T-helper 17 cell (primary cell): Measurements from ENCODE around the gene THAP2. TPM values are rescaled to one million over a fixed set of nuclear protein-coding genes. Genes with fewer than 3 reads are reported as not detected.
A peak's percentile ranks its signal among the peaks of the same experiment; 100 is the strongest.
"Not testable (repeated sequence)": the region's sequence is repeated elsewhere in the genome, so short reads cannot be mapped to it uniquely, and the experiment has no call there.

Source experiments
- ATAC-seq: fragments of 150-1000 bp; cut with Tn5 transposase; 2 replicates; pipeline ENCODE4 v1.10.0; 2021; ENCODE audit warnings: mild to moderate bottlenecking, moderate library complexity
- DNase-seq, 3 donors: peaks; one replicate each; pipeline versions ENCODE4 v3.0.0 to v3.0.0-alpha.2; 2020 to 2021
- H3K9me3 ChIP-seq: one replicate; pipeline ENCODE4 v1.7.0; 2013; ENCODE audit warnings: low read length, mild to moderate bottlenecking; ENCODE audit not compliant: control insufficient read depth, poor library complexity, severe bottlenecking
- H3K27ac Mint-ChIP-seq: one replicate; pipeline ENCODE4 v1.8.0; 2022; ENCODE audit warnings: mild to moderate bottlenecking, moderate library complexity, mixed read lengths
- H3K27me3 Mint-ChIP-seq: one replicate; pipeline ENCODE4 v1.8.0; 2022; ENCODE audit warnings: mixed read lengths
- H3K36me3 Mint-ChIP-seq: one replicate; pipeline ENCODE4 v1.8.0; 2022; ENCODE audit warnings: low read depth, mixed read lengths
- H3K4me1 Mint-ChIP-seq: one replicate; pipeline ENCODE4 v1.8.0; 2022; ENCODE audit warnings: mild to moderate bottlenecking, mixed read lengths
- H3K4me3 Mint-ChIP-seq: one replicate; pipeline ENCODE4 v1.8.0; 2022; ENCODE audit warnings: mild to moderate bottlenecking, moderate library complexity, mixed read lengths
- total RNA-seq, 4 donors: library from RNA in 2 of 4; stranded (reverse) in 2 of 4; gene quantifications; one replicate each; pipeline ENCODE4 v1.2.3 and lab custom pipeline; 2022 to 2026

Gene THAP2
- total RNA-seq, 2 donors from 2014 or later: 13.1 to 14.9 TPM

DNA sequence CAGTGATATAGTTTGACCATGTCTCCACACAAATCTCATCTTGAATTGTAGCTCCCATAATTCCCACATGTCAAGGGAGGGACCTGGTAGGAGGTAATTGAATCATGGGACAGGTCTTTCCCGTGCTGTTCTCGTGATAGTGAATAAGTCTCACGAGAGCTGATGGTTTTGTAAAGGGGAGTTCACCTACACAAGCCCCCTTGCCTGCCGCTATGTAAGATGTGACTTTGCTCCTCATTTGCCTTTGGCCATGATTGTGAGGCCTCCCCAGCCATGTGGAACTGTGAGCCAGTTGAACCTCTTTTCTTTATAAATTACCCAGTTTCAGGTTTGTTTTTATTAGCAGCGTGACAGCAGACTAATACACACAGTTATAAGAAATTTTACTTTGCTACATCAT, 29.6 kb downstream of the THAP2 start:
- not testable (repeated sequence) for H3K36me3 Mint-ChIP-seq, DNase-seq, H3K4me3 Mint-ChIP-seq, H3K9me3 ChIP-seq, ATAC-seq, H3K27me3 Mint-ChIP-seq
- H3K27ac Mint-ChIP-seq: peak overlapping the region; percentile 83
- H3K4me1 Mint-ChIP-seq: peaks cover 13% of the 10 kb centered on the region

DNA sequence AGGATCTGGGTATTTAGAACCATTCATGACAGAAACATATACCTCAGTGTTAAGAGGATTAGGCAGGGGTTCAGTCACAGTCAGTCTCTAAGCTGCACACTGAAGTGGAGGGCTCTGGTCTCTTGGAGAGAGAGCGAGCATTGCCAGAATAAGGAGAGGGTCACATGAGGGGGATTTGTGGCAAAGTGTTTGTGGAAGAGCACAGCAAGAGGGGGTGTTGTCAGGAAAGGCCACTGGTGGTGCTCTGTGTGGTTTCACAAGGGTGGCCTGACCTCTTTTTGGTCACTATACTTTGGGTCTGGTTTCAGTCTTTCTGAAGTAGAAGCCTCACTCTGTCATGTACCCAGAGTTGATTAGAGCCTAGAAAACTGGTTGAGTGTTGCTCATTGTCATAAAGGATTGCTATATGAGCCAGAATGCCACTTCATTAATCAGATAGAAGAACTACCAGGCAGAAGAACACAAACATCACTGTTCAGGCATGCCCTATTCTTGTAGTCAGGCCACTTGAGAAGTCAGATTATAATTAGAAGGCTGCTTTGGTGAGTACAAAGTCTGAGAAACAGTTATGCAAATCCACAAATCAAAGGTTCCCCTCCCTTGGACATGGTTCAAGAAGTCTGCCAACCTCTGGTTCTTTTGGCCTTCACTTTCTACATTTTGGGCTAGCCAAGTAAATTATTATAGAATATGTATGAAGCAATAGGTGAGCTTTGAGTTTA, 30.2 kb downstream of the THAP2 start:
- DNase-seq (no peak), ATAC-seq (peak; percentile 37)
- Mint-ChIP-seq H3K27me3 (no peaks in the 10 kb centered on the region), H3K4me1 (peaks cover 12% of the 10 kb centered on the region), H3K27ac (peak overlapping the region; percentile 83), H3K4me3 (no peak overlapping the region), H3K36me3 (peaks cover 6% of the 10 kb centered on the region)
- H3K9me3 ChIP-seq: no peaks in the 10 kb centered on the region

DNA sequence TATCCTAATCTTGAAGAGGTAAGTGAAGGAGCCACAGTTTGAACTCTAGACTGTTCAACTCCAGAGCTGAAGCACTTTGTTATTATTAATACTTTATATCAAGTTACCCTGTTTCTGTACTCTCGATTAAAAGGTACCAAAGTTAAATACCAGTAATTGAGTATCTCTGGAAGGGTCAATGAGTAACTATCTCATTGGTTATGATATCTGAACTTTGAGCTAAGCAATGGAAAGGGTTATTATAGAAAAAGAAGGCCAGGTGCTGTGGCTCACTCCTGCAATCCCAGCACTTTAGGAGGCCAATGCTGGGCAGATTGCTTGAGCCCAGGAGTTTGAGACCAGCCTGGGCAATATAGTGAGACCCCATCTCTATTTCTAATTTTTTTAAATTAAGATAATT, 31.7 kb downstream of the THAP2 start:
- no peaks in the 10 kb centered on the region for H3K9me3 ChIP-seq
- Mint-ChIP-seq H3K36me3 (peaks cover 6% of the 10 kb centered on the region), H3K27ac (no peak overlapping the region), H3K4me1 (peaks cover 9% of the 10 kb centered on the region), H3K4me3 (no peak overlapping the region), H3K27me3 (no peaks in the 10 kb centered on the region)
- ATAC-seq (no peak), DNase-seq (no peak)

DNA sequence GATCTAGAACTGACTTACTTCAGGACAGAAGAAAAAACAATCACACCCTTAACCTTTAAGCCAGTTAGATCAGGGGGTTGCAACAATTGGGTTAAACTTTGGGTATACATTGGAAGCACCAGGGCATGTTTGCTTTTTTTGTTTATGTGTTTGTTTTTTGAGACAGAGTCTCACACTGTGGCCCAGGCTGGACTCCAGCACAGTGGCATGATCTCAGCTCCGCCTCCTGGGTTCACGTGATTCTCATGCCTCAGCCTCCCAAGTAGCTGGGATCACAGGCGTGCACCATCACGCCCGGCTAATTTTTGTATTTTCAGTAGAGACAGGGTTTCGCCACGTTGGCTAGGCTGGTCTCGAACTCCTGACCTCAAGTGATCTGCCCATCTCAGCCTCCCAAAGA, 38.1 kb downstream of the THAP2 start:
- H3K36me3 Mint-ChIP-seq, H3K4me3 Mint-ChIP-seq, ATAC-seq, H3K4me1 Mint-ChIP-seq, H3K9me3 ChIP-seq, H3K27ac Mint-ChIP-seq, H3K27me3 Mint-ChIP-seq, DNase-seq: not testable (repeated sequence)

DNA sequence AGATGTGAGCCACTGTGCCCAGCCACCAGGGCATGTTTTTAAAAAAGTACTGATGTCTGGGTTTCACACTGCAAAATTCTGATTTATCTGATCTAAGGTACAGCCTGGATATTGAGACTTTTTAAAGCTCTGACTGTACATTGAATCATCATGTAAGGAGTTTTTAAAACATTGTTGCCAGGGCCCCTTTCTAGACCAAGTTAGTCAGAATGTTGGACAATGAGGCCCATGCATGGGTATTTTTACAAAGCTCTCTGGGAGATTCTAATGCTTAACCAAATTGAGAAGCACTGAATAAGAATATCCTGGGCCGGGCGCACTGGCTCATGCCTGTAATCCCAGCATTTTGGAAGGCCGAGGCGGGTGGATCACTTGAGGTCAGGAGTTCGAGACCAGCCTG, 38.5 kb downstream of the THAP2 start:
- H3K9me3 ChIP-seq: no peaks in the 10 kb centered on the region
- Mint-ChIP-seq H3K27ac (no peak overlapping the region), H3K36me3 (peaks cover 6% of the 10 kb centered on the region), H3K4me3 (no peak overlapping the region), H3K27me3 (no peaks in the 10 kb centered on the region), H3K4me1 (no peaks in the 10 kb centered on the region)
- no peak for ATAC-seq
- DNase-seq: no peak

DNA sequence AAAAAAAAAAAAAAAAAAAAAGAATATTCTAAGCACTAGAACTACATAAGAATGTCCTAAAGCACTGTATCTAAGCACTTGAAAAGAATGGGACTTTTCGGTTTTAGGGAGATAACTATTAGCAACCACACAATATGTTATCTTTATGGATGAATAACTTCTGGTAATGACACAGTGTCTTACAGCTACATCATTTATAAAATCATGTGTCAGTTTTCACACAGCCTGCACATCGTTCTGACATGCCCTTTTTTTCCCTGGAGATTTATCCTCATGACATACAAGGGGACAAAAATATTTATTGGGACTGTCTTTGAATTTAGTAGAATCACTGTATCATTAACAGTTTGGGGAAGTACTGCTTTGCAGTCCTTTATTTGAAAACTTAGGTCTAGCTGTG, 39.1 kb downstream of the THAP2 start:
- peaks cover 3% of the 10 kb centered on the region for H3K36me3 Mint-ChIP-seq
- no peak overlapping the region for H3K4me3 Mint-ChIP-seq
- ATAC-seq (no peak), DNase-seq (no peak)
- no peaks in the 10 kb centered on the region for H3K27me3 Mint-ChIP-seq
- no peaks in the 10 kb centered on the region for H3K9me3 ChIP-seq
- no peak overlapping the region for H3K27ac Mint-ChIP-seq
- H3K4me1 Mint-ChIP-seq: peaks cover 4% of the 10 kb centered on the region

DNA sequence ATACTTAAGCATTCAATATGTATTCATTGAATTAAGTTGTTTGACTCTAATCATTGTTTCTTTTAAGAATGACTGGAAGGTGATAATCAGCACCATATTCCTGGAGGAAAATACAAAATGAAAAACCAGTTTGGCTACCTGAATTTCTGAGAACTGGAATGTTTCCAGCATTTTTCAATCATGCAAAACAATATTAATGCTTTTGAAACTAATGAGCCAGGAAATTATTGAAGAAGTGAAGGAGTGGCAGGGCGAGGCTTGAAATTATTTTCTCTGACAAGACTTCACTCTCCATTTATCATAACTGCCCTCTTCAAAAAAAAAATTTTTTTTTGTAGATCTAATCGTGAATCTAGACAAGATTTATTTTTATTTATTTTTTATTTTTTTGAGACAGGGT, 40.8 kb downstream of the THAP2 start:
- Mint-ChIP-seq H3K4me3 (no peak overlapping the region), H3K27me3 (no peaks in the 10 kb centered on the region), H3K36me3 (peaks cover 2% of the 10 kb centered on the region), H3K4me1 (peaks cover 4% of the 10 kb centered on the region), H3K27ac (no peak overlapping the region)
- no peaks in the 10 kb centered on the region for H3K9me3 ChIP-seq
- no peak for DNase-seq
- no peak for ATAC-seq

DNA sequence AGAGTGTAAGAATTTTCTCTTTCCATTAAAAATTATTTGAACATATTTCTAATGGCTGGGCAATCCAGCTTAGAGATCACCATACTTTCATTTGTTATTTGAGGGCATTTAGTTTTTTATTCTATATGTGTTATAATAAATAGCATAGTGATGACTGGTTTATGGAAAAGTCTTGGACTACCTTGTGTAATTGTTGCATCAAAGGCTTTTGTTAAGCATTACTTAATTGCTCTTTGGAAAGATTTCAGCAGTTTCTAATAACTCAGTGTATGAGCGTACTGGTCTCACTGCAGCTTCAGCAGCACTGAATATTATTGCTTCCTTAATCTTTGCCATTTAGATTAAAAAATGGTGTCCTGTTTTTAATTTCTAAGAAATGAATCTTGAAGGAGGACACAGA, 44.6 kb downstream of the THAP2 start:
- peaks cover 2% of the 10 kb centered on the region for H3K36me3 Mint-ChIP-seq
- no peaks in the 10 kb centered on the region for H3K27me3 Mint-ChIP-seq
- peaks cover 4% of the 10 kb centered on the region for H3K4me1 Mint-ChIP-seq
- DNase-seq (no peak), ATAC-seq (no peak)
- peaks cover 3% of the 10 kb centered on the region for H3K9me3 ChIP-seq
- H3K27ac Mint-ChIP-seq: no peak overlapping the region
- no peak overlapping the region for H3K4me3 Mint-ChIP-seq

DNA sequence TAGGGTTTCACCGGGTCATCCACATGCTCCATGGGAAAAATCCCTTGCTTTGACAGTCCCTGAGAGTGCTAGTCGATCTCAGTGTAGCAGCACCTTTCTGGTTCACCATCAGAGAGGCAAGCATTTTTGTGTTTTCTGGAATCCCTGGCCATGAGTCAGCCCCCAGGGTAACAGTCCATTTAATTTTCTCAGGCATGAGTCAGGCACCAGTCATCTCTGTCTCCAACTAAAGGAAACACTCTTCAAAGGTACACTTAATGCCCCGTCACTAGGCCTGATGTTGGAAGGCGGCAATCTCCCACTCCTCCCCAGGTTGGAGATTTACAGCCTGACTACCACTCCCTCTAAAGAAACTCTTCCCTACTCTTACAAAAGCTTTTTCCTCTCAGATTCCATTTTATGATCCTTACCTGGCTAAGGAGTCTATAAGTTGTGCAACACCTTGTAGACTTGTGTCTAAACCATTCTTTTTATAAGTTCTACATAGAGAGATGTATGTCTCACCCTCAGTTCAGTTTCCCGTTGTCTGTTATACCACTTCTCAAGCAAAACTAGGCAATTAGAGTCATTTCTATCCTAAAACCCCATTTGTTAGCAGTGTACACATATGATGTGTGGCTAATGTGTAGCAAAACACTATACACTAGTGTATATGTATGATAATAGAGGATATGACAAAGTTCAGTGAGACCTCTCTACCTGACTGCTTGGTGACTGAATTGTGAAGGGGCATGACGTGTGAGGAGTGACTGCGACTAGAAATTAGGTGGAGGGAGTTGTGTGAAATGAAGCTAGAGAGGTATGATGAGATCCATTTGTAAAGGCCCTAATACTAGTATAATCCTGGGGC, 46.4 kb downstream of the THAP2 start:
- Mint-ChIP-seq H3K4me1 (peaks cover 4% of the 10 kb centered on the region), H3K36me3 (peaks cover 2% of the 10 kb centered on the region), H3K27me3 (no peaks in the 10 kb centered on the region), H3K4me3 (no peak overlapping the region), H3K27ac (no peak overlapping the region)
- ATAC-seq: no peak
- H3K9me3 ChIP-seq: peaks cover 3% of the 10 kb centered on the region
- DNase-seq: no peak

DNA sequence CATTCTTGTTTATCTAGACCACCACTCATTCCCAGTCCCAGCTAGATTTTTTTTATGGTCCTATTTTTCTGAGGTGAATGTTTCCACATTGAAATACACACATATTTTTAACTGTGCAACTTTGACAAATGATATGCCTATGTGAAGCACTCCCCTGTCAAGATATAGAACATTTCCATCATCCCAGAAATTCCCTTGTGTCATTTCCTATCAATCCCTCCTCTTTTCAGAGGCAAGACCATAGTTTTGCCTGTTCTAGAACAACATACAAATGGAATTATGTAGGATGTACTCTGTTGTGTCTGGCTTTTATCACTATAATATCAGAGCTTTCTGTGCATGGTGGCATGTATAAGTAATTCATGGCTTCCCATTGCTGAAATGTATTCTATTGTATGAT, 54.5 kb downstream of the THAP2 start:
- Mint-ChIP-seq H3K27ac (no peak overlapping the region), H3K4me1 (no peaks in the 10 kb centered on the region), H3K4me3 (no peak overlapping the region), H3K27me3 (peaks cover 7% of the 10 kb centered on the region), H3K36me3 (peaks cover 2% of the 10 kb centered on the region)
- ATAC-seq (no peak), DNase-seq (no peak)
- no peaks in the 10 kb centered on the region for H3K9me3 ChIP-seq

DNA sequence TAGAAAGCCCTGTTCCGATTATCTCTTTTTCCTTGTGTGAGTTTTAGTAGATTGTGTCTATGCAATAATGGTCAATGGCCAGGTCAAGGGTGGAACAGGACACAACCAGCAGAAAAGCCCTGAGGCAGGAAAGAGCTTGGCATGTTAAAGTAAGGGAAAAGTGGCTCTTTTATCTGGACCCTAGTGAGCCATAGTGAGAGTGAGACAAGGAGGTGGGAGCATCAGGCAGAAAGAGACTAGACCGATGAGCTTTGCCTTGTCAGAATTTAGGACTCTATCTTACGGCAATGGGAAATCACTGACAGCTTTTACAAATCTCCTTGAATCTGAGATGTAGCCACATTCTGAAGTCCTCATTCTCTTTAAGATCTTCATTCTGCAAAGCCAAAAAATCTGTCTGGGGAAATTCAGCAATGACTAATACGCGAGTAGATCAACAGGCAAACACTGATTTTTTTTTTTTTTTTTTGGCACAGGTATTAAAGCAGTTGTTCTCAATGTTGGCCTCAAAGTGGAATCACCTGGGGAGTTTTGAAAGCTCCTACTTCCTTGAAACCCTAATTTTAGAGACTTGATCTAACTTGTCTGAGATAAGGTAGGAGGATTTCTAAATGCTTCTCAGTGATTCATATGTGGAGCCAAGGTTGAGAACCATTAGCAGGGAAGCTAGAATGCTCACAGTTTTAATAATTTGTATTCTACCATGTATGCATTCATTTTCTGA, 55.7 kb downstream of the THAP2 start:
- DNase-seq: no peak
- no peaks in the 10 kb centered on the region for H3K9me3 ChIP-seq
- peaks cover 7% of the 10 kb centered on the region for H3K27me3 Mint-ChIP-seq
- no peaks in the 10 kb centered on the region for H3K4me1 Mint-ChIP-seq
- peaks cover 2% of the 10 kb centered on the region for H3K36me3 Mint-ChIP-seq
- H3K27ac Mint-ChIP-seq: no peak overlapping the region
- H3K4me3 Mint-ChIP-seq: no peak overlapping the region
- no peak for ATAC-seq

DNA sequence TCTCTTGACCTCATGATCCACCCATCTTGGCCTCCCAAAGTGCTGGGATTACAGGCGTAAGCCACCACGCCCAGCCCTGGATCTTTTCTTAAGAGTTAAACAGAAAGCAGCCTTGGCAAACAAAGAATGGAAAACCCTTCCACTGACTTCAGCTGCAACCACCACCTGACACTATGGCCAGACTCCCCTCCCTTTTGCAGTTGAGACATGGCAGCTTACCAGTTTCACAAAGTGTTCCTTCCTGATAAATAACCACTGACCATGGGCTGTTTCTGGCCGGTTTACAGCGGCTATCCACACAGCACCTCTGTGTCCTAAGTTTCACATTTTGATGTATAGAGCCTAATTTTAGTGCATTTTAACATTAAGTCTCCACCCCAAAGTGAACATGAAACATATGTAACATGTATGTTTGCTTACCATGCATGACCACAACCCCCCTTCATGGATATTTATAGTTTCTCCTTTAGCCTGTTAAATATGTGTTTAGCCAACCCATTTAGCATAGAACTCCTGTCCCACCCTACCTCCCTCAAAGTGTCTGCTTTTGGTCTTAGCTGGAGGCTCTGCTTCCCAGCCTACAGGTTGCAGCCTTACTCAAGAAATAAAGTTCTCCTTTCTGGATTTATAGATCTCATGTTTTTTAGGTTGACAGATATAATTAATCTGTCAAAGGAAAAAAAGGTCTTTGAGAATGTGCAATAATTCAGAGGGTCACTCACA, 57.8 kb downstream of the THAP2 start:
- no peak for DNase-seq
- no peaks in the 10 kb centered on the region for H3K9me3 ChIP-seq
- H3K36me3 Mint-ChIP-seq: peaks cover 2% of the 10 kb centered on the region
- no peak for ATAC-seq
- no peaks in the 10 kb centered on the region for H3K4me1 Mint-ChIP-seq
- no peak overlapping the region for H3K27ac Mint-ChIP-seq
- no peak overlapping the region for H3K4me3 Mint-ChIP-seq
- H3K27me3 Mint-ChIP-seq: peaks cover 11% of the 10 kb centered on the region

DNA sequence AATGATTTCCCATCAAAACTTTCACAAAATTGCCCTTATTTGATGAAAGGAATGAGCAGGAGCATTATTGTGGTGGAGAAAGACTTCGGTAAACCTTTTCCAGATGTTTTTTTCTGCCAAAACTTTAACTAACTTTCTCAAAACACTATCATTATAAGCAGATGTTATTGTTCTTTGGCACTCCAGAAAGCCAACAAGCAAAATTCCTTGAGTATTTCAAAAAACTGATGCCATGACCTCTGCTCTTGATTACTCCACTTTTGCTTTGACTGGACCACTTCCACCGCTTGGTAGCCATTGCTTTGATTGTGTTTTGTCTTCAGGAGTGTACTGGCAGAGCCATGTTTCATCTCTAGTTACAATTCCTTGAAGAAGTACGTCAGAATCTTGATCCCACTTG, 60.9 kb downstream of the THAP2 start:
- Mint-ChIP-seq H3K4me1 (no peaks in the 10 kb centered on the region), H3K27me3 (peaks cover 4% of the 10 kb centered on the region), H3K27ac (no peak overlapping the region), H3K4me3 (no peak overlapping the region), H3K36me3 (no peaks in the 10 kb centered on the region)
- ATAC-seq: no peak
- no peaks in the 10 kb centered on the region for H3K9me3 ChIP-seq
- no peak for DNase-seq
